HG03064 (cell line): ENCODE results near the gene GTF2A1.

ENCODE experiments used
- ATAC-seq: cut with Tn5 transposase; IDR thresholded peaks from one replicate; pipeline ENCODE4 v1.9.1; 2021; ENCODE audit warnings: low read depth; ENCODE audit not compliant: unreplicated experiment

The GTF2A1 gene

GRCh38 chr14:81179631-81180030 lies 41.1 kb downstream of the GTF2A1 start:
- no peak for ATAC-seq

DNA sequence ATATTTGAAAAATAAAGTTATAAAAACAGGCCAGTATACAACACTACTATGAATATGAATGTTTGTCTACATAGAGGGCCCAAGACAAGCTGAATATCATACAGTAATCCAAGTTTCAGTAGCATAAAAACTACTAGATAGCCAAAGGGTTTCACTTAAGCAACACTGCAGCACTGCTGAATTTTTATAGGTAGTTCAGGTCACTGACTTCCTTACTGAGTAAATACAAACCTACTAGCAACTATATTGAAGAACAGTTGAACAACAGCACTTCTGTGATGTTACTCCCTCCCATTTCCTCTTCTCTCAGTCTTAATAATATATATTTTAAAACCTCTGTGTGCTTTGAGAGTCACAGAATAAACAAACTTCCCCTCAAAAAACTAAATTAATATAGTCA lies 42.7 kb downstream of the GTF2A1 start:
- no peak for ATAC-seq

GRCh38 chr14:81177225-81177624 lies 43.5 kb downstream of the GTF2A1 start:
- ATAC-seq, result no peak

DNA sequence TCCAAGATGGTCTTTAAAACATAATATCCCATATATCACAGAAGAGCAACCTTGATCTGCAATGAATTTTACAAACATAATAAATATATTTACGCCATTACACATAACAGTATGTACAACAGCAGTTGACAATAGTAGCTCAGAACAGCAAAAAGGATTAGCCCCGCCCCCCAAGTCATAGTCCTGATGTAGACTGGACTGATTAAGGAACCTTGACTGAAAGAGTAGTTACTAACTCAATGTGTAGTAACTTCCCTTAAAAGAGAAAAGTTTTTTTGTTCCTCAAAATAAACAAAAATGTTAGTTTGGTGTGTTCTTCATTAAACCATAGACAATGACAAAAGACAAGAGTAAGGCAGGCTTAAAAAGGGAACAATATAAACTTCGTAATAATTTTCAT lies 44.5 kb downstream of the GTF2A1 start:
- ATAC-seq, result no peak

DNA sequence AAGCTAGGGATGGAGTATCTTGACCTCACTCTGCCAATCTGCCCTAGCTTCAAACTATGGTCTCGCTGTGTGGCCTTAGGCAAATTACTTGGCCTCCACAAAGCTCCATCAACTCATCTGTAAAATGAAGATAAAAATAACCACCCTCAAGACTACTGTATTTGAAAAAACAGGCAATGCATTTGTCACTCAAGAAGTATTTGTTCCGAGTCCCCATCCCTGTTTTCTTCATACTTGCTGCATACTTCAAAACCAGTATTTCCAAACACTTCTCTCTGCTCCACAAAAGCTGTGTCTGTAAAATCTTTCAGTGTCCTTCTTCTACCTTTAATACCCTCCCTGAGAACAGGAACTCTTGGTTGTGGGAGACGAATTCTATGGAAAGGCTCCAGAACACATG lies 47.9 kb downstream of the GTF2A1 start:
- ATAC-seq, result no peak

- ATAC-seq, result no peak
These were observed 48.4 kb downstream of the GTF2A1 start for GRCh38 chr14:81172353-81172752.

- no peak for ATAC-seq
These were observed 49.9 kb downstream of the GTF2A1 start for GRCh38 chr14:81170829-81171195.

GRCh38 chr14:81170104-81170828 lies 50.5 kb downstream of the GTF2A1 start:
- ATAC-seq, result peak; percentile 97

DNA sequence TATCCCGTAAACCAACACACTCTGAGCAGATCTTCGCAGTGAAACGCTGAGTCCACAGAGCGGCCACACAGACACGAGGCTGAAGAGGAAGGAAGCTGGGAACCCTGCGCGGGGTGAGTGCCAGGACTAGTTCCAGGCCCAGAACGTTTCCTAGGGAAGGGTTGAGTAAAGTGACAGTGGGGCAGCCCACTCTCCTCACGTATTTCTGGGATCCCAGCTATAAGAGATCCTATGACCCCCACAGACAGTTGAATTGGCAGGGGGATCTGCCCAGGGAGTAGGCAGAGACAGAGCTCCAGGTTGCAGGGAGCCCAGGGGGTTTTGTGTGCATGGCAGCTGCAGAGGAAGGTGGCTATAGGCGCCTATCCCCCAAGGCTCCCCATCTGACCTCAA lies 51.1 kb downstream of the GTF2A1 start:
- peak; percentile 14 for ATAC-seq

DNA sequence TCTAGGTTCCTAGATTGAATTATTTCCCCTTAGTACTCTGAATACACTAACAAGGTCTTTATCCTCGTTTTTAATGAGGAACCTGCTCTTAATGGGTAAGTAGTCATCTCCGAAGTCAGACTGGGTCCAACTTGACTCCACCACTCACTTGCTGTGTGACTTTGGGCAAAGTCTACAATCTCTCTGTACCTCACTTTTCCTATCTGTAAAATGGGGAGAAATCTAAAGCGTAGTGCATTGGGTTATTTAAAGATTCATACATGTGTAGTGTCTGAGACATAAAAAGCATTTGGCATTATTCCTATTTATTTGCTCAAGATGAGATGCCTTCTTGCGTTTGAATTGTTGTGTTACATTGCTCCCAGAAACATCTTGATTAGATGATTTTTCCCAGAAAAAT lies 51.5 kb downstream of the GTF2A1 start:
- no peak for ATAC-seq

DNA sequence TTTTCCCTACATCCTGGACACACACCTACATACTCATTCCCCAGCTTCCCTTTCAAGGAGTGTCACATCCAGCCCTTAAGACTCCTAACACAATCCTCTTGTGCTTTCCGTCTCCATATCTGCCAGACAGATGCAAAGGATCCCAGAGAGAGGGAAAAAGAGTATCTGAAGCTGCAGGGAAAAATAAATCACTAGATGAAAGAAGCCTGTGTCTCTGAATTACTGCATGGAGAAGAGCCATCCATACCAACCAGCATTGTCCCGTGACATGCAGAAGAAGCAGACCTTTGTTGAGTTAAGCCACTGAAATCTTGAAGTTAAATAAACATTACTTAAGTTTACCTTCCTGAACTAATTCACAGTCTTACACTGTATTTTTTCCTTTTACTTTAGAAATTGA lies 54.6 kb downstream of the GTF2A1 start:
- ATAC-seq, result no peak

DNA sequence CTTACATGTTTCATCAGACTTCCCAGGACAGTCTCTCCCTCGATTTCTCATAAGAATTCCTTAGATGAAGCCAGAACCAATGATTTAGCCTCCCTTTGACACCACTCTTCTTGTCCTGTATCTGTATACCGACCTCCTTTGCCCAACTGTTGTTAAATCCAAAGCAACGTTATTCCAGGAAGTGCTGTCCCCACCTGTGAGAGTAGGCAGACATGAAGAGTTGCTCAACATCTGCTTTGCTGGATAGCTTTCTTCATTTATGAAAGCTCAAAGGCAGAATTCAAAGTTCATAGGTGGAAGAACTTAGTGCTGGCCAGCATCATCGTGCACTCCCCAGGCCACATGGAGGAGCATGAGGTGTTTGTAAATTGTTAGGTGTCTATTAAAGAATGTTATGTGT lies 55.6 kb downstream of the GTF2A1 start:
- ATAC-seq, result no peak

GRCh38 chr14:81164167-81164774 lies 56.5 kb downstream of the GTF2A1 start:
- ATAC-seq, result peak; percentile 86

- no peak for ATAC-seq
These were observed 57.8 kb downstream of the GTF2A1 start for GRCh38 chr14:81162941-81163340.

GRCh38 chr14:81161749-81162148 lies 59.0 kb downstream of the GTF2A1 start:
- ATAC-seq, result no peak

DNA sequence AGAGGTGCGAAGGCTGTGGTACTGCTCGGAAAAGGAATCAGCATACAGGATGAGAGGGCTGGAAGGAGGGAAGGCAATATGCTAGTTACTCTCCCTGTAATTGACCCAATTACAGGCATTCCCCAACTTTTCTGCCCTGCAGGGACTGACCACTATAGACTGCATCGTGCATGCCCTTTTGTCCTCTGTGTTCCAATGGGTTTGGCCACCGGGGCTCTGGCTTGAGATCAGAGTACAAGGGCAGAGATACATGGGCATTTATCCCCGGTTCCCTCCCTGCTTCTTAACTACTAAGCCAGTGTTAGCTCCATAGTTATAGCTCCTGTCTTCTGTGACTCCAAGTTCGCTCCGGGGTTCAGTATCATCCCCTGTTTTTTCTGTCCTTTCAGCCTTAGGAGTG lies 59.7 kb downstream of the GTF2A1 start:
- no peak for ATAC-seq

- ATAC-seq, result no peak
These were observed 63.3 kb downstream of the GTF2A1 start for GRCh38 chr14:81157431-81157830.

GRCh38 chr14:81153187-81153586 lies 67.6 kb downstream of the GTF2A1 start:
- ATAC-seq, result no peak

DNA sequence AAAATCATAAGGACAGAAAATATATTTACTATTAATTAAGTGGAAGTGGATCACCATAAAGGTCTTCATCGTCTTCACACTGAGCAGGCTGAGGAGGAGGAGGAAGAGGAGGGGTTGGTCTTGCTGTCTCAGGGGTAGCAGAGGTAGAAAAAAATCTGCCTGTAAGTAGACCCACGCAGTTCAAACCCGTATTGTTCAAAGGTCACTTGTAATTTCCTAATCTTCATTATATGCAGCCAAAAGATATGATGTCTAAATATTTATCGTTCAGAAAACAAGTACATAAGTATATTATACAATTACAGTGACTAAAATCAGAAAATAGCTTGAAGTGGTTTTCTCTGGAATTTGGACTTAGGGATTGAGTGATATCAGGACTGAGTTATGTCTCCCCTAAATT lies 72.1 kb downstream of the GTF2A1 start:
- ATAC-seq, result no peak

DNA sequence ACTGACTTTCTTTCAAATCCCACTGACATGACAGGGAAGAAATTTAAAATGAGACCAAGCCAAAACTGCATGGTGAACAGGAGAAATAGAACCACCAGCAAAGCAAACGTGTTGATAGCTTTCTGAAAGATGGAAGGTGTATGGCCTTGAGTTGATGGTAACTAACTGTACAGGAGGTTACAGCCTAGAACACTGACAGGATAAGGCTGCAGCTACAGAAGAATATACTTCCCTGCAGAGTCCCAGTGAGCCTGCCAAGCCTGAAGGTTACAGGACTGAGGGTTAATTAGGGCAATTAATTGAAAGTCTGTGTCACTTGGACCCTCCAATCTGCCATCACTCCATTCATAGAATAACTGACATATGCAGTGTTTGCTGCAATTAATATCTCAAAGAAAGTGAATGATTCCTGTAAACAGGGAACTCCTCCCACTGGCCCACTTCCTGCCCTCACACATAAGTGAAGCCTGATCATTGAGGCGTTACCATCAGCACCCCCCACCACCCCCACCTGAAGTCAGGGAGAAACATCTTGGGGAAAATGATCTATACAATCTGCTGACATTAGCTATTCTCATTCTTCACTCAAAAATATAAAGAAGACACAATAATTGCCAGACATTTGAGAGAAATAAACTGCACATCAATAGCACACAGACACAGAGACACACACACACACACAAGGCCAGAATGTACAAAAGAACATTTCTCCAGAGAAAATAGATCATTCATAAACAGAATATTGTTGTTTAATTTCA lies 73.4 kb downstream of the GTF2A1 start:
- peak; percentile 84 for ATAC-seq

DNA sequence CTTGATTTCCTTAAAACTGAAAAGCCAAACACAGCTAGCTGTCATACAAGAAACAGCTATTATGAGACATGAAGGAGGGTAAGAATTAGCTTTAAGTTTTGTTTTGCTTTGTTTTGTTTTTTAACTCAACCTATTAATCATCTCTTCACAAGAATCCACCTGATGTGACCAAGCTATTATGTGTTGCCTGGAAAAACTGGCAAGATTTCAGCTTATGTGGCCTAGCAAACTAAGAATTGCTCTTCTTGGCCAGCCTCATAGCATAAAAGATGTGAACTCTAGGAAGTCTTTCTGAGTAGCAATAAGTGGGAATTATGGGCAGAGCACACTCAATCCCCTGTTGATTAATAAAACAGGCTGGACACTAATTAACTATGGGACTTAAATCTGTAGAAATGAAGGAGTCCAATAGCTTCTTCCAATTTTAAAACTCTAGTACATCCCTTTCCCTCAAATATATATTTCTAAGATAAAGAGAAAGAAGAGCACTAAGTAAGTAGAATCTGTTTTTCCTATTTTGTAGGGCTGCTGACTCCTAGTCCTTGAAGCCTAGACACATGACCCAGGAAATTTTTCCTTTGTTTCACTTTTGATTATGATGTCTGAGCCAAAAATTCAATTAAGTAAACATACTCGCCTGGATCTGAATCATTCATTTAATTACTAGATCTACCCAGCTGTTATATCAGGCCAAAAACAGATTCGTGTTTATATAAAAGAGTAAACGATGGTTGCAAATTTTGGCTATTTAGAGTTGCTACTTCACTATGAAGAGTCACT lies 75.7 kb downstream of the GTF2A1 start:
- no peak for ATAC-seq
